ENCODE measurements around the gene UCN. TPM values are rescaled to one million over a fixed set of nuclear protein-coding genes. Genes with fewer than 3 reads are reported as not detected.
A peak's percentile ranks its signal among the peaks of the same experiment; 100 is the strongest.

Gene UCN
- total and polyA plus RNA-seq, 7 experiments from 2014 or later = 0.35 to 6.5 (median 3.1) TPM

DNA sequence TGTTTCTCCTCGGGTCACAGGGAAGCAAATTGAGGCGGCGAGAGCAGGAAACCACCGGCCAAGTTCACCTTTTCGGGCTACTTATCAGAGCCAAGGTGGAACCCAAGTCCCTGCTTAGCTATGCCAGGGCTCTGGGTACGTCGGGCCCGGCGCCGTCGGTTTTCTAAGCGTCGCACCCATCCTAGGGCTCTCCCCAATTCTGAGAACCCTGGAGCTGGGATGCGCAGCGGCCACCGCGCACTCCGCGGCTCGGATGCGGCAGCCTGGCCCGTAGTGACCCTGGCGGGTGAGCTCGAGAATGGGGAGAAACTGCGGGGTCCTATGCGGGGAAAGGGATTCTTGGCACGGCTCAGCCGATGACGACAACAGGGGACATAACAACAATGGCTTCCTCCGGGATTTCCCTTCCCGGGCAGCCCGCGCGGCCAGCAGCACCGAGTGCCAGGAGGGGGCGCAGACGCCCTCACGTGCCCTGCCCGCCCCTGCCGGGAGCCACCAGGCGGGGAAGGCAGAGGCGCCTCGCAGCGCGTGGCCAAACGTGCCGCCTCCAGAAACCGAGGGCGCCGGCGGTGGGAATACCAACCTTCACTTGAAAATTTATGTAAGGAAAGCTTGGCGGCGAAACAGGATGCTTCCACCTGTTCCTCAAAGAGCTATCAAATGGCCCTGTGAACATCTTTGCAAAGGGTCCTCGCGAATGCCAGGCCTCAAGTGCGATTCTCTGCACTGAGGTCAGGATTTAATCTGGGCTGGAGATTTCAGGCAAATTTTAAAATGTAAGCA, 43.3 kb downstream of the UCN start:
- peak overlapping the region in 2 of 9 donors; percentile 2 to 38 for H3K27ac Mint-ChIP-seq
- POLR2A ChIA-PET = interaction anchor here (1.2 to 1.3 kb wide), 2 partner anchors 15 to 194 kb away, joined by 3 to 4 read pairs; partner anchors contain the start of gene OST4

DNA sequence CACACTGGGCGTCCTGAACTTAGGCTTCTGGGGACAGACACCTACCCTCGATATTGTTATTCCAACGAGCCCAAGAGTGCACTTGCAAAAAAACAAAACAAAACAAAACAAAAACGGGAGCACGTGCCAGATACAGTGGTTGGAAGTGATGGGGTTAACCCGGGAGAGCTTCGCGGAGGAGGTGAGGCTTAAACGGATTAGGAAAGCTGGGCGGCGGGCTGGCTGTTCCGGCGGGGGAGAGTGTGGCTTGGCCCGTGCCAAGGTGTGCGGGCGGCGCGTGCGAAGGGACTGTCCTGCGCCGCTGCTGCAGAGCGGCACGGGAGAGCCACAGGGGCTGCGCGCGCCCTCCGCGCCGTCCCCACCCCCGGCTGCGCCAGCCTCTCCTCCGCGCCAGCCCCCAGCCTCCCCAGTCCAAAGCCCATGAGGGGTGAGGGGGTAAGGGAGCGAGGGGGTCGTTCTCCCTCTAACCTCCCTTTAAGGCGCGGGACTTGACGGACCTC, 43.9 kb downstream of the UCN start:
- peaks cover 35 to 47% (median 39%) of the 10 kb centered on the region in 5 donors for H3K27me3 Mint-ChIP-seq
- no peaks in the 10 kb centered on the region for H3K9me3 Mint-ChIP-seq
- peaks cover 0 to 4% (median 0%) of the 10 kb centered on the region in 5 donors for H3K36me3 Mint-ChIP-seq
- ChIA-PET POLR2A (interaction anchor here (1.1 to 1.2 kb wide), 2 partner anchors 15 to 51 kb away, joined by 3 to 4 read pairs; no protein-coding TSS in a partner anchor), CTCF (interaction anchor here (0.6 to 1.5 kb wide), 6 partner anchors 15 to 1138 kb away, joined by 3 to 6 read pairs (median 4); partner anchors contain the start of gene TRIM54)
- H3K4me1 Mint-ChIP-seq = peaks cover 23 to 33% (median 29%) of the 10 kb centered on the region in 7 donors
- Histone ChIP-seq H3K27ac (ENCODE audit: low read depth, low read length) (no peak overlapping the region), H3K27me3 (ENCODE audit: control insufficient read depth in 2 of 2, insufficient read depth in 2 of 2, low read length in 2 of 2) (peaks cover 6 to 18% of the 10 kb centered on the region in 2 donors), H3K9me3 (ENCODE audit: control insufficient read depth in 2 of 3, low read length in 3 of 3) (no peaks in the 10 kb centered on the region), H3K4me1 (ENCODE audit: control insufficient read depth in 2 of 2, insufficient read depth in 2 of 2, low read length in 2 of 2) (peaks cover 8 to 23% of the 10 kb centered on the region in 2 donors), H3K4me3 (ENCODE audit: low read length) (peak overlapping the region; percentile 59), H3K36me3 (ENCODE audit: control insufficient read depth in 2 of 3, insufficient read depth in 3 of 3, low read length in 3 of 3) (no peaks in the 10 kb centered on the region)
- peak overlapping the region in 1 of 9 donors; percentile 66 for H3K27ac Mint-ChIP-seq
- DNase-seq (peak in 3 of 9 donors; percentile 15 to 30 (median 16)), ATAC-seq (peak; percentile 55)
- peak overlapping the region in 9 of 10 donors; percentile 84 to 97 (median 91) for H3K4me3 Mint-ChIP-seq
- intact Hi-C loops (cut with micrococcal nuclease) = loop anchor here (1.0 to 5.0 kb wide), 7 partner anchors 16 to 223 kb away; partner anchors contain the start of genes CAD (in 1 of the 2), EIF2B4 (in 1 of the 2), IFT172 (in 1 of the 2) and KHK (in 1 of the 2)

More for the DNA sequence above, 43.3 kb downstream of the UCN start:
- Mint-ChIP-seq H3K4me1 (peaks cover 23 to 33% (median 29%) of the 10 kb centered on the region in 7 donors), H3K36me3 (peaks cover 0 to 4% (median 0%) of the 10 kb centered on the region in 5 donors), H3K4me3 (peak overlapping the region in 9 of 10 donors; percentile 59 to 97 (median 85)), H3K27me3 (peaks cover 34 to 47% (median 40%) of the 10 kb centered on the region in 5 donors), H3K9me3 (no peaks in the 10 kb centered on the region)
- peak; percentile 85 for ATAC-seq
- peaks cover 8 to 23% of the 10 kb centered on the region in 2 donors for H3K4me1 ChIP-seq (ENCODE audit: control insufficient read depth in 2 of 2, insufficient read depth in 2 of 2, low read length in 2 of 2)
- no peak overlapping the region for H3K27ac ChIP-seq (ENCODE audit: low read depth, low read length)
- peaks cover 6 to 18% of the 10 kb centered on the region in 2 donors for H3K27me3 ChIP-seq (ENCODE audit: control insufficient read depth in 2 of 2, insufficient read depth in 2 of 2, low read length in 2 of 2)
- CTCF ChIA-PET = interaction anchor here (0.6 to 1.3 kb wide), 8 partner anchors 11 to 1138 kb away, joined by 3 to 6 read pairs (median 3); partner anchors contain the start of genes DNAJC5G and TRIM54
- DNase-seq = peak in 8 of 9 donors; percentile 39 to 63 (median 46)
- H3K36me3 ChIP-seq (ENCODE audit: control insufficient read depth in 2 of 3, insufficient read depth in 3 of 3, low read length in 3 of 3) = no peaks in the 10 kb centered on the region
- H3K4me3 ChIP-seq (ENCODE audit: low read length) = peak overlapping the region; percentile 59
- intact Hi-C loops (cut with micrococcal nuclease) = loop anchor here (1.0 to 5.0 kb wide), 8 partner anchors 15 to 222 kb away; partner anchors contain the start of genes CAD (in 1 of the 2), EIF2B4 (in 1 of the 2), IFT172 (in 1 of the 2) and KHK (in 1 of the 2)
- no peaks in the 10 kb centered on the region for H3K9me3 ChIP-seq (ENCODE audit: control insufficient read depth in 2 of 3, low read length in 3 of 3)

- H3K27ac Mint-ChIP-seq = peak overlapping the region in 5 of 9 donors; percentile 11 to 66 (median 45)
Measured at GRCh38 chr2:27263287-27264252, 44.7 kb downstream of the UCN start.

GRCh38 chr2:27262379-27263286, 45.6 kb downstream of the UCN start, which contains the start of gene SLC30A3:
Gene SLC30A3, minus strand, starts transcription at chr2:27263047. Its CDS starts 141 bp downstream, at chr2:27262906.
- peaks cover 8 to 23% of the 10 kb centered on the region in 2 donors for H3K4me1 ChIP-seq (ENCODE audit: control insufficient read depth in 2 of 2, insufficient read depth in 2 of 2, low read length in 2 of 2)
- Mint-ChIP-seq H3K4me1 (peaks cover 23 to 33% (median 29%) of the 10 kb centered on the region in 7 donors), H3K36me3 (peaks cover 0 to 4% (median 0%) of the 10 kb centered on the region in 5 donors), H3K4me3 (peak within 1 kb of the TSS; percentile 79 to 97 (median 90)), H3K9me3 (no peaks in the 10 kb centered on the region), H3K27me3 (peaks cover 48 to 55% (median 51%) of the 10 kb centered on the region in 5 donors), H3K27ac (peak within 1 kb of the TSS in 6 of 9 donors; percentile 11 to 78 (median 48))
- H3K9me3 ChIP-seq (ENCODE audit: control insufficient read depth in 2 of 3, low read length in 3 of 3) = no peaks in the 10 kb centered on the region
- intact Hi-C loops (cut with micrococcal nuclease) = loop anchor here (1.0 to 5.0 kb wide), 5 partner anchors 40 to 225 kb away; partner anchors contain the start of genes CAD (in 1 of the 2), IFT172 (in 1 of the 2), KHK (in 1 of the 2) and PREB (in 1 of the 2)
- POLR2A ChIA-PET = interaction anchor here (0.5 to 0.8 kb wide), 2 partner anchors 182 to 1591 kb away, joined by 3 read pairs; no protein-coding TSS in a partner anchor
- H3K27ac ChIP-seq (ENCODE audit: low read depth, low read length) = no peak within 1 kb of the TSS
- no peaks in the 10 kb centered on the region for H3K36me3 ChIP-seq (ENCODE audit: control insufficient read depth in 2 of 3, insufficient read depth in 3 of 3, low read length in 3 of 3)
- CTCF ChIA-PET = interaction anchor here (0.6 to 1.5 kb wide), 2 partner anchors 17 to 71 kb away, joined by 3 to 6 read pairs; no protein-coding TSS in a partner anchor
- peaks cover 6 to 23% of the 10 kb centered on the region in 2 donors for H3K27me3 ChIP-seq (ENCODE audit: control insufficient read depth in 2 of 2, insufficient read depth in 2 of 2, low read length in 2 of 2)
- ATAC-seq (peak; percentile 69), DNase-seq (peak in 8 of 9 donors; percentile 39 to 79 (median 51))
- peak within 1 kb of the TSS; percentile 59 for H3K4me3 ChIP-seq (ENCODE audit: low read length)

More at GRCh38 chr2:27263287-27264252, 44.7 kb downstream of the UCN start:
- Histone ChIP-seq H3K9me3 (ENCODE audit: control insufficient read depth in 2 of 3, low read length in 3 of 3) (no peaks in the 10 kb centered on the region), H3K36me3 (ENCODE audit: control insufficient read depth in 2 of 3, insufficient read depth in 3 of 3, low read length in 3 of 3) (no peaks in the 10 kb centered on the region), H3K27ac (ENCODE audit: low read depth, low read length) (no peak overlapping the region), H3K4me3 (ENCODE audit: low read length) (peak overlapping the region; percentile 59), H3K4me1 (ENCODE audit: control insufficient read depth in 2 of 2, insufficient read depth in 2 of 2, low read length in 2 of 2) (peaks cover 8 to 23% of the 10 kb centered on the region in 2 donors), H3K27me3 (ENCODE audit: control insufficient read depth in 2 of 2, insufficient read depth in 2 of 2, low read length in 2 of 2) (peaks cover 6 to 21% of the 10 kb centered on the region in 2 donors)
- ChIA-PET CTCF (interaction anchor here (0.6 to 1.5 kb wide), 4 partner anchors 16 to 72 kb away, joined by 3 to 6 read pairs (median 4); partner anchors contain the start of gene TRIM54), POLR2A (interaction anchor here (0.6 to 1.1 kb wide), 3 partner anchors 19 to 183 kb away, joined by 3 read pairs; partner anchors contain the start of gene TRIM54)
- ATAC-seq (no peak), DNase-seq (peak in 5 of 9 donors; percentile 16 to 27 (median 19))
- intact Hi-C loops (cut with micrococcal nuclease) = loop anchor here (1.0 to 5.0 kb wide), 8 partner anchors 17 to 224 kb away; partner anchors contain the start of genes CAD (in 2 of the 2), EIF2B4 (in 1 of the 2), IFT172 (in 1 of the 2) and KHK (in 1 of the 2)
- Mint-ChIP-seq H3K4me1 (peaks cover 23 to 33% (median 29%) of the 10 kb centered on the region in 7 donors), H3K27me3 (peaks cover 42 to 47% (median 45%) of the 10 kb centered on the region in 5 donors), H3K36me3 (peaks cover 0 to 4% (median 0%) of the 10 kb centered on the region in 5 donors), H3K9me3 (no peaks in the 10 kb centered on the region), H3K4me3 (peak overlapping the region in 9 of 10 donors; percentile 84 to 97 (median 91))
